HG02678 (cell line): ENCODE data around the gene NOVA2.

Source experiments
- ATAC-seq: cut with Tn5 transposase; IDR thresholded peaks from one replicate; pipeline ENCODE4 v1.9.1; 2021; ENCODE audit warnings: mild to moderate bottlenecking, moderate library complexity; ENCODE audit not compliant: unreplicated experiment

NOVA2 gene

DNA sequence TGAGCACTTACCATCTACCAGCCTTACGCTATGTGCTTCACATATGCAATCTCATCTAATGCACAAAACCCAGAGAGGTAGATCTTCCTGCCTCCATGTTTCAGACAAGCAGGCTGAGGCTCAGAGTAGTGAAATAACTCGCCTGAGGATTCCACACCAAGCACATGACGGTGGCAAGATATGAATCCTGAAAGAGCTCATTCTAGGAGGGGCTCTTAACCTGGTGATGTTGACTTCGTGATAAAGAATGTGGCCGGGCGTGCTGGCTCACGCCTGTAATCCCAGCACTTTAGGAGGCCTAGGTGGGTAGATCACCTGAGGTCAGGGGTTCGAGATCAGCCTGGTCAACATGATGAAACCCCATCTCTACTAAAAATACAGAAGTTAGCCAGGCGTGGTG is 5.0 kb downstream of the NOVA2 start:
- no peak for ATAC-seq

DNA sequence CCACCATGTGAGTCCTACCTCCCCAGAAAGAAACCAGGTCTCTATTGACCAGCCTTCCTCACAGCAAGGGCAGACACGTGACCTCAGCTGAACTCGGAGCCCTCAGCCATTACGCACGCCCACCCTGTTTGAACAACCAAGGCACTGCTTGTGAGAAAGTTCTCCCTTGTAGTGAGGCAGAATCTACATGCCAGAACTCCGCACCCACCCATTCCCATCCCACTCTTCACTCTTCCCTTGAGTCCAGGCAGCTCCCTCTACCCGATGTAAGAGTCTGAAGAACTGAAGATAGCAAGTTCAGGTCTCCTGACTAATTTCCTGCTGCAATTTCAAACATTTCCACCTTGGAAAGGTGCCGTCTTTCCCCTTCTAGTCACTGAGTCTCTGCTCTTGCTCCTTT is 6.4 kb downstream of the NOVA2 start:
- no peak for ATAC-seq

DNA sequence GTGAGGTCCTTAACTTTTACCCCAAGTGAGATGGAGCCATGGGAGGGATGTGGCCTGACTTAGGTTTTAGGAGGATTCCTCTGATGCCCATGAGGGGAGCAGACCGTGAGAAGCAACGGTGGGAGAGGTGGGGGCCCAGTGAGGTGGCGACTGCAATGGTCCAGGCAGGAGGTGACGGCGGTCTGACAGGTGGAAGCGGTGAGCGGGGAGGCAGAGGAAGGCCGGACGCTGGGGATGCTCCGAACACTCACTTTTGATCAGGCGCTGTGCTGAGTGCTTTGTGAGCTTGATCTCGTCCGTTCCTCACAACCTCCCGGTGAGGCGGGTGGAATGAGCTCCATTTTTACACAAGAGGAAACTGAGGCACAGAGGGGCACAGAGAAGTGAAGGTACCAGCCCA is 11.6 kb downstream of the NOVA2 start:
- ATAC-seq, result no peak

DNA sequence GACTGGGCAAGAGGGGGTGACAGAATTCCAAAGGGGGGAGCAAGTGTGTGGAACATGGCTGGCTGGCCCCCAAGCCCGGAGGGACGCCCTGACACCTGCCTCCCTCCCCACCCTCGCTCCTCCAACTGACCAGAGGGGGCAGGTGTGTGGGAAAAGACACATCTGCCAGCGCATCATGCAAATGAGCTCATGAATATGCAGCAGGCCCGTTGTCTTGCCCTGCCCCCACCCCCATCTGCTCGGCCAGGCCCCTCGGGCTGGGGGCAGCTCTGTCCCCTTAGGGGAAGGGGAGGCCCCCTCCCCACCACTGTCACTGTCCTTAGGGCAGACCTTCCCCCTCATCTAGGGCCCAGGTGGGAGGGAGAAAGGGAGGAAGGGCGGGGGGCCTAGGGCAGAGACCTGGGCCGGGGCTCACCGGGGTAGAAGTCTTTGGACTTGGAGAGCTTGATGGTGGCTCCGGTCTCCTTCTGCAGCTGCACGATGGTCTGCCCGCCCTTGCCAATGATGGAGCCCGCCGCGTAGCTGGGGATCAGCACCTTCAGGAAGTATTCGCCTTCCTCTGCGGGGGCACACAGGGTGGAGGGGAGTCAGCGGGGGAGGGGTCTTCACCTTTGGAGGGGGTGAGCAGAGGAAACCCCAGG is 12.9 kb downstream of the NOVA2 start:
- ATAC-seq, result no peak

DNA sequence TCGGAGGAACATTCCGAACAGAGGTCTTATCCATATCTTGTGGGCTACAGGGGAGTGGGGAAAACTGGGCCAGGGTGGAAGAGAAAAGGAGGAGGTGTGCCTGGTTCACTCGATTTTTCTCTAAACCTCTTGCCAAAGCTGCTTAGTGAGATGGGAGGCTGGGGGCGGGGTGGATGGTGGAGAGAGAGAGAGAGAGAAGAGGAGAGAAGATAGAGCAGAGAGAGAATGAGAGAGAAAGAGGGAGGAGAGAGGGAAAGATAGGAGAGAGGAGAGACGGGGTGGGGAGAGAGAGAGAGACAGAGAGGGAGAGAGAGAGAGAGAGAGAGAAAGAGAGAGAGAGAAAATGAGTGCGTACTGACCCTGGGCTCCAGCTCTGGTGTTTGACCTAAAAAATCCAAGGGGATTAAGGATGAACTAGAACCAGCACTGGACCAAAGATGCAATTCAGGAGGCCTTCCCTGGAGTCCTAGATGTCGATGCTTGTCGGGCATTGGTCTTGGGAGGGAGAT is 14.1 kb downstream of the NOVA2 start:
- no peak for ATAC-seq

DNA sequence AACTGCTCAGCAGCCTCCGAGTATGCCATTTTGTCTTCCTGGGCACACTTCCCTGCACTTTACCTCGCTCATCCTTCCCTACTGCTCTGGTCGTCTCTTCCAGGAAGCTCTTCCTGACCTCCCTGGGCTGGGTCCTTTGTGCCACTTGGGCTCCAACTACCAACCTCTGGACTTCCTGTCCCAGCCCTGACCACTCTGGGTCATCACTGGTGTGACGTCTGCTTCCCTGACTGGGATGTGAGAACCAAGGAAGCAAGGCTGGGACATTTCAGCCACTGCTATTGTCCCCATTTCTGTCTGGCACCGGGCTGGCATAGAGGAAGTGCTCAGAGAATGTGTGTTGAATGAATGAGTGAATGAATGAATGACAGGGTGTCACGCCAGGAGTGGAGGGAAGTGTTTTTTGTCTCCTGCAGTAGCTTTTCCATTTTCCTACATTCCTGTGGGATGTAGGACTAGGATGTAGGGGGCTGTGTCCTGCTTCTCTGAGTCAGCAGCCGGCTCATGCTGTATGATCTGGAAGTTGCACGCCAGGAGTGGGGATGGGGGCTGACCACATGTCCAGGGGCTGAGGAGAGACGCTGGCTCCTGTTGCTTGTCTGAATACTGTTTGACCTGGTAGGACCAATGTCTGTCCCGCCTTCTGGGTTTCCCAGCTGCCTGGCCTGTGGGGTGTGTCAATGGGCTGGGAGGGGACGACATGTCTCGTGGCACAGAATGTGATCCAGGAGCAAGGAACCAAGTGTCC is 14.7 kb downstream of the NOVA2 start:
- no peak for ATAC-seq

DNA sequence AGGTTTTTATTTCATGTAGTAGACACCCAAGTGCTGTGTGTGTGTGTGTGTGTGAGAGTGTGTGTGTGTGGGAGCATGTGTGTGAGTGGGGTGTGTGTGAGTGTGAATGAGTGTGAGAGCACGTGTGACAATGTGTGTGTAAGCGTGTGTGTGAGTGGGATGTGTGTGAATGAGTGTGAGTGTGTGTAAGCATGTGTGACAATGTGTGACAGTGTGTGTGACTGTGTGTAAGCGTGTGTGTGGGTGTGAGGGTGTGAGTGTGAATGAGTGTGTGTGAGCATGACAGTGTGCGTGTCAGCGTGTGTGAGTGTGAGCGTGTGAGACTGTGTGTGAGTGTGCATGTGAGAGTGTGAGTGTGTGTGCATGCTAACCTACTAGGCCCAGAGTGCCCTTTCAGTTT is 15.3 kb downstream of the NOVA2 start:
- ATAC-seq, result no peak

DNA sequence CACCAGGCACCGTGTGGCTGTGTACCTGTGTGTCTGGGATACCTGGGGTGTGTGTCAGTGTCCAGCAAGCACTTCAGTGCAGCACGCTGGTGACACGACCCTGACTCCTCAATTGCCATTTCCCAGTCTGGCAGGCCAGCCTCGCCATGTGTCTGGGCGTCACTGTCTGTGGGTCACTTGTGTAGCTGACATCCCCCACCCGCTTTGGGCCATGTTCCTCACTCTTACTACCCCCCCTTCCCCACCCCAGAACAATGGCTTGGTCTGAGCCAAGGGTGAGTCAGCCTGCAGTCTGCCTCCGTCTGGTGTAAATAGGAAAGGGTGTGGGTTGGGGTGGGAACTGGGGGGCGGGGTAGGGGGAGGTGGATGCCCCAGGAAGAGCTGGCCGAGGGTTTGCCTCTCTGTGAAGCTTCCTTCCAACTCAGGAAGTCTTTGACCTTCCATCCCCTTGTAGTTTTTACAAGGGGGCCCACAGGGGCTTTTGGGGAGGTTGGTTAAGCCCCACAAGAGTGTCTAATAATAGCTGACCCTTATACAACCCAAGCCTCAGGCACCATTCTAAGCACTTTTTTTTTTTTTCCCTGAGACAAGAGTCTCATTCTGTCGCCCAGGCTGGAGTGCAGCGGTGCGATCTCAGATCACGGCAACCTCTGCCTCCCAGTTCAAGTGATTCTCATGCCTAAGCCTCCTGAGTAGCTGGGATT is 17.6 kb downstream of the NOVA2 start:
- ATAC-seq, result no peak

DNA sequence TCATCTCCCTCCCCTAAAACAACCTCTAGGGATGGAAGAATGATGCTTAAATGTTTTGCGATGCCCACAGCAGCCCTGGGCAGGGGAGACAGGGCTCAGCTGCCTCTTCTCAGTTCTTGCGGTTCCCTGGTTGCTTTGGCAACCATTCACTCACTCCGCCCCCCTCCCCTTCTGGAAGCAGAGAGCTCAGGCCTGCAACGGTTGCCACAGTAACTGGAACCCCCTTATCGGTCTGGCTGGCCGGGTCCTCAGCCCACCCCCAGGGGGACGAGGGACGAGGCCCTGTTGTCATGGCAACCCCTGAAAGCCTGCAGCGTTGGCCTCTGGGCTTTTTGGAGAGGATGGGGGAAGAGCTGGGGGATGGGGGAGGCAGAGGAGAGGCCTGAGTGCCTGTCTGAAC is 19.5 kb downstream of the NOVA2 start:
- no peak for ATAC-seq

DNA sequence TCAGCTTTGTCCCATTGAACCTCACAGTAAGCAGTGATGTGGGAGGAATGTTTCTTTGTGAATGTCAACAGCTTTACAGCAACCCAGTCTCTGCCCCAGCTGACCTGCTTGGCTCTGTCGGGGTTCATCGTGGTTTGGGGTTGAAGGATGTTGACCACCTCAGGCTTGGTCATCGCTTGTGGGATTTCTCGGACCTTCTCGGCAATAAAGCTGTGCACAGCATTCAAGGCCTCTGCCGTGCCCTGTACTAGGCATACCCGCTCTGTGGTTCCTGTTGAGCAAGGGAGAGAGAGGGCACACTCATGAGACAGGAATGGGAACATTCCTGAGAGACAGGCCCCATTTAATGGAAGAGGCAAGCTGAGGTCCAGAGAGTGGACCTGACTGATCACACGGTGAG is 20.0 kb downstream of the NOVA2 start:
- no peak for ATAC-seq

DNA sequence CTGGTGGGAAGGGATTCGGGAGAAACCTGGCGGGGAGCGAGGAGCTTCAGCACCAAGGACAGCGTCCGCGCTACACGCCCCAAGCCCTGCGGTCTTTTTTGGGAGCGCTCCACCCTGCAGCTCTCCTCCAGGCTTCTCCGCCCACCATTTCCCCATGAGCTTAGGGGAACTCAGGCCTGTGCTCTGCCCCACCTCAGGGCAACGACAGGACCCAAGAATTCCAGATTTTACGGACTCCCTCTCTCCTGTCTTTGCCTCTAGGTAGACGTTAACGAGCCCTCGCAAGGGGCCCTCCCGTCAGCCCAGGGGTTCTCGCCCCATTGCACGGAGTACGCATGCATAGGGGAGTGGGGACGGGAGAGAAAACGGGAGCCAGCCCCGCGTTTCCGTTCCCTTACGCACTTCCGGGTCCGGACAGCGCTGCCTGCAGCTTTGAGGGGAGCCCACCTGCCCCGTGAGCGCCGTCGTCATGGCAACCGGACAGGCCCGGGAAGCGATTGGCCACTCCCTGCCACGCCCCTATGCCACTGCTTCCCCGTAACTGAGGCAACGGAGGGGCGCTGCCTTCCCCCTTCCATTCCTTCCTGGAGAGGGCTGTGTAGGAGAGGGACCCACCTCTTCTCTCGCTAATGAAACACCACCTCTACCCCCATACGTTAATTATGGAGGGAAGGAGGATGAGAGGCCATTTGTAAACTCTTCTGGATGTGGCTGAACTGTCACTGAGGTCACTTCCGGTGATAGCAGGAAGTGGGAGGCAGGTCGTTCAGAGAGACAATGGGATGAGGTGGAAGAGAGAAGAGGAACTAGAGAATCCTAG is 20.8 kb downstream of the NOVA2 start:
- ATAC-seq, result no peak

DNA sequence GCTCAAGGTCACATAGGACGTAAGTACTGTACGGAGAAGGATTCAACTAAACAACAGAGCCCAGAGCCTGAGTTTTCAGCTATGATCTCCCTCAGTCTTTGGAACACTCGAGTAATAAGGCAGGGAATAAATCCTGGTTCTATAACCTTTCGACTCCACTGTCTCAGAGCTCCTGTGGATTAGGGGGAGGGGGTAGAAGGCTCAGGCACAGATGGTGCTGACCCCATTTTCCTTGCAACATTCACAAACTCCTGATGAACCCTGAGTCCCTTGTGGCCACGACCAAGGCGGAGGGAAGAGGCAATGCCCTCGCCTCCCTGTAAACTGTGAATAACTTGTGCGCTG is 21.4 kb downstream of the NOVA2 start:
- no peak for ATAC-seq

DNA sequence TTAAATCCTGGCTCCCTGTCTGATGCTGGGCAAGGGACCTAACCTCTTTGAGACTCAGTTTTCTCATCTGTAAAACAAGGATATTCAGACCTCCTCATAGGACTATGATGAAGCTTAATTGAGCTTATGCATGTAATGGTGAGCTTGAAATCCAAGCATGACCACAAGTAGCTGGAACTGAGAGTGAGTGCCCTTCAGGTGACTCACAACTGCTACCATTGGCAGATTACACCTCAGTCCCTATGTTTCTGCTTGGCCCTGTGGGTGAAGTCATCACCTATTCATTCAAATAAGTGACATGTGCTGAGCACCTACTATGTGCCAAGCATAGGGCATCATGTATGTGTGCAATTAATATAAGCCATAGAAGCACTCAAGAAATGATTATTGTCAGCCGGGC is 25.7 kb downstream of the NOVA2 start:
- ATAC-seq, result no peak

DNA sequence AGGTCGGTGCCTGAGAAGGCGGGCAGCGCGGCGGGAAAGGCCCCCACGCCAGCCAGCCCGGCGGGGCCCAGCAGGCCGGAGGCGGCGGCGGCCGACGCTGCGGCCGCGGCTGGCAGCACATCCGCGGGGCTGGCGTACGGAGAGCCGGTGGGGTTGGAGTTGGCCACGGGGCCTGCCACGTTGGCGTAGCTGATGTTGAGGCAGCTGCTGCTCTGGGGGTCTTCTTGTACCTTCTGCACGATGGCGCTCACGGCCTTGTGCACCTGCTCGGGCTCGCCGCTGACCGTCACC is 33.2 kb downstream of the NOVA2 start:
- no peak for ATAC-seq

DNA sequence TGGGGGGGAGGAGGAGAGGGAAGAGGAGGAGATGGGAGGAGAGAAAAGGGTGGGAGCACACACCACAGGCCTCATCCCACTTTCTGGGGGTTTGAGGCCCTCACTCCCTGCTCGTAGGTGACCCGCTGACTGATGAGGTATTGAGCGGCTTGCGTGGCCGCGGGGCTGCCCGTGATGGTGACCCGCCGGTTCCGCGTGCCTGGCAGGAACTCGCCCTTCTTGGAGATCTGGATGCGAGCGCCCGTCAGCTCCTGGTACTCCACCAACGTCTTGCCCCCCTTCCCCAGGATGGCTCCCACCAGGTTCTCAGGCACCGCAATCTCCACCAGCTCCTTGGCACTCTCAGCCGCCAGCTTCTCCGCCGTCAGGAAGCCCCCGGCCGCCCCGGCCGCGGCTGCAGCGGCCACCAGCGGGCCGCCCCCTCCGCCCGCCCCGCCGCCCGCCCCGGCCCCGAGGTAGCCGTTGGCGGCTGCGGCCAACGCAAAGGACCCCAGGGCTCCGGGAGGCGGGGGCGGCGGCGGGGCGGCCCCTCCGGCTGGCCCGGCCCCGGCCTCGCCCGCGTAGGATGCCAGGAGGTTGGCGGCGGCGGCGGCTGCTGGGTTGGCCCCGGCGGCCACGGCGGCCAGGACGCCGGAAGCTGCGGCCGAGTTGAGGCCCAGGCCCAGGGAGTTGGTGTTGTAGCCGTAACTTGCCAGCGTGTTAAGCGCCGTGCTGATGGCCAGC is 33.7 kb downstream of the NOVA2 start:
- no peak for ATAC-seq

DNA sequence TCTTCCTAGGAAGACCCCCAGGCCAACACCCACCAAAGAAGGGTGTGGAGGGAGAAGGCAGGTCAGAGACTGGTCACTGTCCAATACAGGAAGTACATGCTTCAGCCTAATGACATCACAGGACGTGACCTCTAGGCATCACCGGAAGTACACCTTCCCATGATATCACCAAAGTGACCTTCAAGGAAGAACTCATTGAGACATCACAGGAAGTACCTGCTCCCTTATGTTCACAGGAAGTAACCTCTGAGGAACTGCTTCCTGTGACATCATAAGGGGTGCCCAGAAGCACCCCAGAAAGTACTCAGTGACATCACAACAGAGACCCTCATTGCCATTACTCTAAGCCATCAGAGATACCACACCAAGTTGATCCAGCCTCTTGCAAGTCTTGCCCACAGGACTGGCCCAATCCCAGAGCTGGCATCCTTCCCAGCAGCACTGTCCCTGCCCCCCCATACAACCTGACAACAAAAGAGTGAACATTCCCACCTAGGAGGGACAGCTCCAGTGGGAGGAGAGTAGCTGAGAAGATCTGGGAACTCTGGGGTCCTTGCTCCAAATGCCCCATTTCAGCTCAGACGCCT is 34.8 kb downstream of the NOVA2 start:
- ATAC-seq, result no peak

DNA sequence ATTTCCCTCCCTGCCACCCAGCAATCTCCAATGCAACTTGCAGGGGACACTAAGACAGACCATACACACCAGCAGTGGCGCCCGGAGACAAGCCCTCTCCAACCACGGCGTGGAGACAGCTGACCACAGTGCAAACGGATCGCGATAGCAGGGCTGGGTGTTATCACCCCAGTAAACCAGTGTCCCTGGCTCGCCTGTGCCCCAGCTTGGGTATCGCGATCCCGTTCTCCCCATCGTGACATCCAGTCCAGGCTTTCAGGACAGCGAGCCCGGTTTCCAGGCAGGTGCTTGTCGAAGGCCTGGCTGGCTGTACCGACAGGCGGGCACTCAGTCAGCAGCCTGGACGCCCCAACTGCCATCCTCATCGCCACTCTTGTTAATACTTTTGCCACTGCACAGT is 38.4 kb downstream of the NOVA2 start:
- ATAC-seq, result no peak

DNA sequence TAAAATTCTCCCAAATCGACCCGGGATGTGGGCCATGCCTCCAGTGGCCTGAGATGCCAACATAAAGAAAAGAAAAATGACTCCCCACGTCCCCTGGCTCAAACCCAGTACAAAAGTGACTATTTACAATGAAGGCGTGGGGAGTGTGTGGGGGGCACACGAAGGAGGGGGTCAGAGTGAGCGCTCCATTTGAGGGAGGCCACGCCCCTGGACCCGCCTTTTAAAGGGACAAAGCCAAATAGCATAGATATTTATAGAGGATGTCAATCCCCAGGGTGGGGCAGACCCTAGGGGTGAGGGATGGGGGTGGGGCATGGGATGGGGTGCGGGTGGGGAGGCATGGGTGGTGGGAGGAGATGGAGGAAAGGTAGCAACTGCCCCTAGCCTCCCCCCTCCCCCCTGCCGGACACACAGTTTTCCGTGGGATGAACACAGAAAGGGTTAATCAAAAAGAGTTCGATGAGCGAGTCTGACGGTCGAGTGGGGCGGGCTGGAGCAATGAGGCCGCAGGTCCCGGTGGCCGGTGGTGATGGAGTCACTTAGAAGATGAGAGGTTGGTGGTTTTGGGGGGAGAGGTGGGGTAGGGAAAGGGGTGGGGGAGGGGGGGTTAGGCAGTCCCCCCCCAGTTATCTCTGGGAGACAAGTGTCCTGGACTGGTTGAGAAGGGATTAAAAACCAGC is 39.0 kb downstream of the NOVA2 start:
- ATAC-seq, result no peak

DNA sequence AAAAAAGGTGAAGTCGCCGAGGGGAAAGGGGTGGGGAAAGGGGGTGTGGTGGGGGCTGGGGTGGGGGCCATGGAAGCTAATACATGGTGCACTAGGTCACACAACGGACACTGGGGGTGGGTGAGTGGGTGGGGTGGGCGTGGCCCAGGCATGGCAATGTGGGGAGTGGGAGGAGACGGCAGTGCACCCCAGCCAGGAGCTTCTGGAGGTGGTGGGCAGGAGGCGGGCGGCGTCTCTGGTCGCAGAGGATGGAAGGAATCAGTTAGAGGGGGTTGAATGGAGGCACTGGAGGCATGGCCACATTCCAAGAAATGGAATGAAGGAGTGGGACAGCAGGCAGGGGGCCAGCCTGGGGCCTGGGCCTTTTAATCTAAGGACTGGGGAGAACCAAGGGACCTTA is 39.9 kb downstream of the NOVA2 start:
- ATAC-seq, result no peak

DNA sequence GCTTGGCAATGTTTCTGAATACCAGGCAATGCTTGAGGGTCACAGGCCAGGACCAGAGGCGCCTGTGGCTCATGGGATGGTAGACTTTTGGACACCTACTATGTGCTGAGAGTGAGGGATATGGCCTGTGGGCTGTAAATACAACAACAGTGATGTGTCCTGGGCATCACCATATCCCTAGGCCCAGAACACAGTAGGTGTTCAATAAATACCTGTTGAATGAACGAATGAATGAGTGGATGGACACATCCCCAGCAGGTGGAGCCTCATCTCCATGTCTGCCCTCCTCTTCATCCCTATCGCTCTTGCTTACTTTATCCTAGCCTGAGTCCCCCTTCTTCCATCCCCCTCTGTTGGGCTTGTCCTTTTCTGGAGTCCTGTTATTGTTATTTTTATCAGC is 42.6 kb downstream of the NOVA2 start:
- no peak for ATAC-seq
